GM23338 (cell line): ENCODE measurements around the gene PCDH1. TPM values are rescaled to one million over a fixed set of nuclear protein-coding genes. Genes with fewer than 3 reads are reported as not detected.

Experiments
- ATAC-seq: fragments of 200-7000 bp; cut with Tn5 transposase; 3 replicates; pipeline ENCODE4 v1.9.1; 2020
- DNase-seq: peaks from one replicate; pipeline ENCODE4 v3.0.0-alpha.2; 2015; ENCODE audit warnings: low spot score
- H2AFZ ChIP-seq: fragments of 200-600 bp; sonication (generic); 2 replicates; pipeline ENCODE4 v1.8.0; 2016; ENCODE audit warnings: antibody characterized with exemption, mild to moderate bottlenecking, moderate library complexity
- H3F3A ChIP-seq: fragments of 200-600 bp; sonication (generic); replicated peaks from 2 replicates; pipeline ENCODE4 v1.8.0; 2017; ENCODE audit warnings: antibody characterized with exemption, mixed run types, low read depth
- H3K27ac ChIP-seq: fragments of 200-600 bp; sonication (generic); 2 replicates; pipeline ENCODE4 v1.6.1; 2016; ENCODE audit warnings: low read depth
- H3K27me3 ChIP-seq: fragments of 200-600 bp; sonication (generic); 2 replicates; pipeline ENCODE4 v1.8.0; 2016; ENCODE audit warnings: mild to moderate bottlenecking, mixed run types, moderate library complexity; ENCODE audit not compliant: insufficient read depth
- H3K36me3 ChIP-seq: fragments of 200-600 bp; sonication (generic); 2 replicates; pipeline ENCODE4 v1.8.0; 2016; ENCODE audit warnings: mild to moderate bottlenecking; ENCODE audit not compliant: insufficient read depth
- H3K4me1 ChIP-seq: fragments of 200-600 bp; sonication (generic); 2 replicates; pipeline ENCODE4 v1.8.0; 2016; ENCODE audit warnings: mild to moderate bottlenecking, moderate library complexity; ENCODE audit not compliant: insufficient read depth
- H3K4me2 ChIP-seq: fragments of 200-600 bp; sonication (generic); 2 replicates; pipeline ENCODE4 v1.7.1; 2017; ENCODE audit warnings: mixed run types
- H3K4me3 ChIP-seq: fragments of 200-600 bp; sonication (generic); 2 replicates; pipeline ENCODE4 v1.6.1; 2016; ENCODE audit warnings: mixed run types
- H3K79me2 ChIP-seq: fragments of 200-600 bp; sonication (generic); replicated peaks from 2 replicates; pipeline ENCODE4 v1.8.0; 2017; ENCODE audit warnings: mild to moderate bottlenecking; ENCODE audit not compliant: insufficient read depth
- H3K9me2 ChIP-seq: fragments of 200-600 bp; sonication (generic); 2 replicates; pipeline ENCODE4 v1.8.0; 2017; ENCODE audit not compliant: insufficient read depth
- H4K20me1 ChIP-seq: fragments of 200-600 bp; sonication (generic); replicated peaks from 2 replicates; pipeline ENCODE4 v1.8.0; 2017; ENCODE audit warnings: mild to moderate bottlenecking; ENCODE audit not compliant: insufficient read depth
- H3K27ac Mint-ChIP-seq: 2 replicates; pipeline ENCODE4 v1.8.0; 2020; ENCODE audit warnings: inconsistent platforms, mild to moderate bottlenecking, moderate library complexity, mixed read lengths
- H3K27me3 Mint-ChIP-seq: 3 replicates; pipeline ENCODE4 v1.8.0; 2022; ENCODE audit warnings: low read depth, mild to moderate bottlenecking, moderate library complexity, mixed read lengths, inconsistent platforms; ENCODE audit not compliant: insufficient read depth, poor library complexity
- H3K36me3 Mint-ChIP-seq: 3 replicates; pipeline ENCODE4 v1.8.0; 2021; ENCODE audit warnings: low read depth, mild to moderate bottlenecking, inconsistent platforms, moderate library complexity, mixed read lengths
- H3K4me1 Mint-ChIP-seq: 3 replicates; pipeline ENCODE4 v1.8.0; 2020; ENCODE audit warnings: mild to moderate bottlenecking, inconsistent platforms, mixed read lengths
- H3K4me3 Mint-ChIP-seq: 3 replicates; pipeline ENCODE4 v1.8.0; 2021; ENCODE audit warnings: moderate library complexity, mild to moderate bottlenecking, inconsistent platforms, mixed read lengths
- H3K9me3 Mint-ChIP-seq: 3 replicates; pipeline ENCODE4 v1.8.0; 2020; ENCODE audit warnings: moderate library complexity, mild to moderate bottlenecking, inconsistent platforms, mixed read lengths
- CREB1 ChIP-seq: fragments of 250-450 bp; sonication (Bioruptor Pico); IDR thresholded peaks from 2 replicates; pipeline ENCODE4 v1.5.0; 2020; ENCODE audit warnings: low read depth, mild to moderate bottlenecking, moderate library complexity
- CTCF ChIP-seq, 2 experiments: fragments of 200-600 bp in 1 of 2; sonication (generic) in 1 of 2; conservative IDR thresholded peaks; 2 replicates each; pipeline versions ENCODE4 v1.5.1 to v1.6.1; 2016 to 2017; ENCODE audit warnings: antibody characterized with exemption in 2 of 2, low read depth in 2 of 2, mild to moderate bottlenecking in 2 of 2, moderate library complexity in 1 of 2
- ETS1 ChIP-seq: IDR thresholded peaks from 2 replicates; pipeline ENCODE4 v1.6.1; 2016; ENCODE audit warnings: antibody characterized with exemption
- EZH2 ChIP-seq: fragments of 200-600 bp; sonication (generic); IDR thresholded peaks from one replicate; pipeline ENCODE4 v1.8.0; 2017; ENCODE audit warnings: antibody characterized with exemption, mild to moderate bottlenecking, low read depth; ENCODE audit not compliant: unreplicated experiment
- EZH2phosphoT487 ChIP-seq: fragments of 200-600 bp; sonication (generic); IDR thresholded peaks from one replicate; pipeline ENCODE4 v1.8.1; 2018; ENCODE audit warnings: antibody characterized with exemption; ENCODE audit not compliant: unreplicated experiment
- JUNB ChIP-seq: IDR thresholded peaks from one replicate; pipeline ENCODE4 v1.6.1; 2016; ENCODE audit warnings: antibody characterized with exemption; ENCODE audit not compliant: unreplicated experiment
- NANOG ChIP-seq: IDR thresholded peaks from 2 replicates; pipeline ENCODE4 v1.6.1; 2016; ENCODE audit warnings: antibody characterized with exemption, borderline replicate concordance
- POLR2AphosphoS5 ChIP-seq: IDR thresholded peaks from 2 replicates; pipeline ENCODE4 v1.6.1; 2016; ENCODE audit warnings: antibody characterized with exemption, low read depth
- REST ChIP-seq: IDR thresholded peaks from one replicate; pipeline ENCODE4 v1.6.1; 2018; ENCODE audit warnings: antibody characterized with exemption; ENCODE audit not compliant: unreplicated experiment
- STAT1 ChIP-seq: IDR thresholded peaks from one replicate; pipeline ENCODE4 v1.6.1; 2016; ENCODE audit warnings: antibody characterized with exemption; ENCODE audit not compliant: unreplicated experiment
- ZNF114 ChIP-seq: fragments of 250-450 bp; sonication (Bioruptor Pico); IDR thresholded peaks from 2 replicates; pipeline ENCODE4 v1.5.0; 2020; ENCODE audit warnings: mild to moderate bottlenecking, moderate library complexity
- ZNF331 ChIP-seq: fragments of 250-450 bp; sonication (Bioruptor Pico); IDR thresholded peaks from 2 replicates; pipeline ENCODE4 v1.5.0; 2020; ENCODE audit warnings: low read depth, mild to moderate bottlenecking, moderate library complexity
- ZNF462 ChIP-seq: fragments of 250-450 bp; sonication (Bioruptor Pico); IDR thresholded peaks from 2 replicates; pipeline ENCODE4 v1.5.0; 2020; ENCODE audit warnings: mild to moderate bottlenecking, moderate library complexity
- polyA plus RNA-seq: library from polyadenylated mRNA; unstranded; fragments of >200 nt; fragmentation: Nextera tagmentation; extraction: Ambion mirVana; gene quantifications from 2 replicates; pipeline ENCODE4 v1.2.1, GENCODE V29; 2016
- total RNA-seq: library from RNA; depleted of rRNA; stranded (reverse); fragments of >200 nt; shearing (Covaris generic); gene quantifications from 2 replicates; pipeline ENCODE4 v1.2.3, GENCODE V29; 2014

The PCDH1 gene
- total and polyA plus RNA-seq, 2 experiments from 2014 or later = 26.2 to 183 TPM

- peaks cover 18% of the 10 kb centered on the region for H3K79me2 ChIP-seq
- H3K9me2 ChIP-seq = no peaks in the 10 kb centered on the region
- peak overlapping the region; percentile 51 for H3K4me3 ChIP-seq
- peaks cover 39% of the 10 kb centered on the region for H3F3A ChIP-seq
- no peak overlapping the region for H2AFZ ChIP-seq
- H3K9me3 Mint-ChIP-seq = no peaks in the 10 kb centered on the region
- peak overlapping the region; percentile 97 for H3K27ac Mint-ChIP-seq
- peak overlapping the region; percentile 65 for H3K4me2 ChIP-seq
- H3K4me3 Mint-ChIP-seq = peak overlapping the region; percentile 75; the same call in 2 of the 3 replicates
- TF ChIP-seq CTCF (conservative IDR thresholded peaks at IDR 0.05; ENCODE audit: low read depth in 2 of 2) = no peak
- no peak for TF ChIP-seq ZNF114 (CRISPR knock-in tag)
- TF ChIP-seq EZH2 = no peak
- no peak for TF ChIP-seq ETS1
- no peak for TF ChIP-seq EZH2phosphoT487
- TF ChIP-seq ZNF331 (CRISPR knock-in tag) = no peak
- TF ChIP-seq CREB1 (CRISPR knock-in tag) = no peak
- no peak for TF ChIP-seq REST
- TF ChIP-seq POLR2AphosphoS5 = no peak
- TF ChIP-seq STAT1 = no peak
- no peak for TF ChIP-seq JUNB
- TF ChIP-seq NANOG = no peak
- TF ChIP-seq ZNF462 (CRISPR knock-in tag) = no peak
- DNase-seq = peak; percentile 60
- H3K36me3 Mint-ChIP-seq = peaks cover 36% of the 10 kb centered on the region
- no peaks in the 10 kb centered on the region for H4K20me1 ChIP-seq
- H3K27ac ChIP-seq = peak overlapping the region; percentile 97
- H3K4me1 ChIP-seq = peaks cover 56% of the 10 kb centered on the region
- peaks cover 17% of the 10 kb centered on the region for H3K27me3 Mint-ChIP-seq
- no peaks in the 10 kb centered on the region; the same call in 1 of the 2 replicates for H3K36me3 ChIP-seq
- ATAC-seq = no peak
- peaks cover 61% of the 10 kb centered on the region for H3K4me1 Mint-ChIP-seq
- no peaks in the 10 kb centered on the region for H3K27me3 ChIP-seq
Observed at GRCh38 chr5:141851195-141851874, 26.9 kb downstream of the PCDH1 start.
